H1 (cell line): ENCODE results near the gene PARG. TPM values are rescaled to one million over a fixed set of nuclear protein-coding genes. Genes with fewer than 3 reads are reported as not detected.

ENCODE experiments used
- CTCF ChIA-PET: fragments of 300-600 bp; sonication (Branson Sonifier 250); formaldehyde crosslinking; loops from one replicate; lab custom pipeline; 2021; ENCODE audit not compliant: partially characterized antibody; lab: Charles Lee
- POLR2A ChIA-PET: fragments of 300-600 bp; sonication (Branson Sonifier 250); formaldehyde crosslinking; loops from one replicate; lab custom pipeline; 2021; ENCODE audit warnings: inconsistent platforms; ENCODE audit not compliant: partially characterized antibody; lab: Charles Lee
- DNase-seq, 2 experiments: peaks; one replicate each; pipeline versions ENCODE4 v3.0.0 to v3.0.0-alpha.2; 2010 to 2022; ENCODE audit warnings: low spot score in 2 of 2, low read depth in 1 of 2, mixed read lengths in 1 of 2
- FAIRE-seq: peaks from 2 replicates; lab custom pipeline; 2011; peaks lifted over from hg19 to GRCh38; lab: Jason Lieb, UNC
- H2AFZ ChIP-seq: 2 replicates; pipeline ENCODE4 v1.8.1; 2012; ENCODE audit warnings: low read length, inconsistent platforms
- H2AK5ac ChIP-seq: 2 replicates; pipeline ENCODE4 v1.6.1; 2013; ENCODE audit warnings: low read depth, low read length
- H2BK120ac ChIP-seq: replicated peaks from 2 replicates; pipeline ENCODE3; 2013; ENCODE audit warnings: low read depth, low read length, inconsistent platforms
- H2BK12ac ChIP-seq: 2 replicates; pipeline ENCODE4 v1.6.1; 2013; ENCODE audit warnings: low read depth, low read length
- H2BK15ac ChIP-seq: 2 replicates; pipeline ENCODE4 v1.6.1; 2013; ENCODE audit warnings: low read length
- H2BK20ac ChIP-seq: 2 replicates; pipeline ENCODE4 v1.6.1; 2013; ENCODE audit warnings: low read length
- H2BK5ac ChIP-seq: 2 replicates; pipeline ENCODE4 v1.6.1; 2013; ENCODE audit warnings: low read depth, low read length
- H3K14ac ChIP-seq: 2 replicates; pipeline ENCODE4 v1.6.1; 2013; ENCODE audit warnings: inconsistent platforms; ENCODE audit not compliant: insufficient read length
- H3K18ac ChIP-seq: 2 replicates; pipeline ENCODE4 v1.6.1; 2013; ENCODE audit warnings: low read length; ENCODE audit errors: extremely low read depth
- H3K23ac ChIP-seq: 2 replicates; pipeline ENCODE4 v1.6.1; 2013; ENCODE audit warnings: inconsistent platforms; ENCODE audit not compliant: insufficient read length
- H3K23me2 ChIP-seq: 2 replicates; pipeline ENCODE4 v1.6.1; 2013; ENCODE audit warnings: low read depth, low read length
- H3K27ac ChIP-seq: 2 replicates; pipeline ENCODE4 v1.6.1; 2011; ENCODE audit warnings: low read depth, low read length, inconsistent platforms
- H3K27me3 ChIP-seq, 4 experiments: replicated peaks in 1 of 4; 1 replicate in 1 of 4; 2 replicates in 3 of 4; pipeline versions ENCODE4 v1.6.1 to v1.8.1; 2011 to 2013; ENCODE audit warnings: low read length in 3 of 4, mild to moderate bottlenecking in 3 of 4, inconsistent platforms in 2 of 4, mixed read lengths in 2 of 4, moderate library complexity in 1 of 4; ENCODE audit not compliant: control insufficient read depth in 3 of 4, insufficient read depth in 3 of 4; ENCODE audit errors: extremely low read depth in 1 of 4
- H3K36me3 ChIP-seq, 4 experiments: 2 replicates each; pipeline versions ENCODE4 v1.6.1 to v1.8.1; 2011 to 2013; ENCODE audit warnings: mild to moderate bottlenecking in 4 of 4, low read length in 3 of 4, moderate library complexity in 2 of 4, control low read depth in 1 of 4, inconsistent platforms in 1 of 4; ENCODE audit not compliant: insufficient read depth in 4 of 4, control insufficient read depth in 2 of 4
- H3K4ac ChIP-seq: replicated peaks from 2 replicates; pipeline ENCODE3; 2013; ENCODE audit warnings: low read length, low read depth, mixed read lengths, inconsistent platforms; ENCODE audit not compliant: insufficient read length
- H3K4me1 ChIP-seq, 4 experiments: replicated peaks in 1 of 4; 1 replicate in 1 of 4; 2 replicates in 3 of 4; pipeline versions ENCODE4 v1.6.1 to v1.8.1; 2011 to 2013; ENCODE audit warnings: low read length in 3 of 4, inconsistent platforms in 2 of 4, mixed read lengths in 1 of 4; ENCODE audit not compliant: insufficient read depth in 4 of 4, control insufficient read depth in 3 of 4
- H3K4me2 ChIP-seq, 2 experiments: 2 replicates each; pipeline versions ENCODE4 v1.6.1 to v1.8.1; 2011 to 2013; ENCODE audit warnings: low read depth in 2 of 2, low read length in 2 of 2, control low read depth in 1 of 2, inconsistent platforms in 1 of 2, mild to moderate bottlenecking in 1 of 2; ENCODE audit not compliant: insufficient read depth in 1 of 2
- H3K4me3 ChIP-seq, 4 experiments: fragments of 200-600, 300-600 bp in 1 of 4; sonication (generic), shearing (Covaris generic), sonication (Bioruptor Twin) in 1 of 4; 2 replicates each; pipeline versions ENCODE4 v1.5.1 to v1.8.1; 2011 to 2016; ENCODE audit warnings: low read length in 4 of 4, low read depth in 3 of 4, control low read depth in 2 of 4, inconsistent platforms in 2 of 4, mild to moderate bottlenecking in 2 of 4, mixed read lengths in 1 of 4, moderate library complexity in 1 of 4; ENCODE audit not compliant: insufficient read depth in 2 of 4; ENCODE audit errors: extremely low read depth in 1 of 4
- H3K56ac ChIP-seq: replicated peaks from 2 replicates; pipeline ENCODE3; 2013; ENCODE audit warnings: low read depth, mild to moderate bottlenecking, mixed read lengths, low read length, inconsistent platforms; ENCODE audit not compliant: insufficient read length
- H3K79me1 ChIP-seq: 2 replicates; pipeline ENCODE4 v1.6.1; 2013; ENCODE audit warnings: low read depth, low read length, control low read depth
- H3K79me2 ChIP-seq, 2 experiments: 2 replicates each; pipeline versions ENCODE4 v1.6.1 to v1.8.1; 2012 to 2013; ENCODE audit warnings: low read length in 2 of 2, mild to moderate bottlenecking in 2 of 2, inconsistent platforms in 1 of 2; ENCODE audit not compliant: insufficient read depth in 2 of 2, control insufficient read depth in 1 of 2
- H3K9ac ChIP-seq, 4 experiments: replicated peaks in 1 of 4; 1 replicate in 1 of 4; 2 replicates in 3 of 4; pipeline versions ENCODE4 v1.6.1 to v1.8.1; 2011 to 2013; ENCODE audit warnings: low read depth in 3 of 4, low read length in 3 of 4, control low read depth in 2 of 4, mild to moderate bottlenecking in 2 of 4, moderate library complexity in 2 of 4, inconsistent platforms in 1 of 4; ENCODE audit errors: extremely low read depth in 1 of 4
- H3K9me3 ChIP-seq, 2 experiments: 2 replicates each; pipeline versions ENCODE4 v1.6.1 to v1.8.1; 2012 to 2013; ENCODE audit warnings: mild to moderate bottlenecking in 2 of 2, moderate library complexity in 2 of 2, control low read depth in 1 of 2, inconsistent platforms in 1 of 2, low read depth in 1 of 2, low read length in 1 of 2, mixed read lengths in 1 of 2; ENCODE audit not compliant: insufficient read depth in 2 of 2
- H4K20me1 ChIP-seq, 2 experiments: replicated peaks in 1 of 2; 2 replicates each; pipeline versions ENCODE3 to v1.8.1; 2011 to 2013; ENCODE audit warnings: inconsistent platforms in 2 of 2, low read length in 2 of 2, mild to moderate bottlenecking in 1 of 2; ENCODE audit not compliant: insufficient read depth in 2 of 2, control insufficient read depth in 1 of 2
- H4K5ac ChIP-seq: 2 replicates; pipeline ENCODE4 v1.6.1; 2013; ENCODE audit warnings: low read length, low read depth, mixed read lengths, inconsistent platforms; ENCODE audit not compliant: insufficient read length
- H4K8ac ChIP-seq: 2 replicates; pipeline ENCODE4 v1.8.0; 2013; ENCODE audit warnings: mild to moderate bottlenecking, moderate library complexity, low read length, inconsistent platforms; ENCODE audit not compliant: insufficient read depth; ENCODE audit errors: extremely low read depth
- H4K91ac ChIP-seq: replicated peaks from 2 replicates; pipeline ENCODE3; 2013; ENCODE audit warnings: low read length, mixed read lengths, inconsistent platforms; ENCODE audit not compliant: insufficient read length
- CTCF ChIP-seq, 3 experiments: IDR thresholded peaks; 1 replicate in 2 of 3; 2 replicates in 1 of 3; pipeline versions ENCODE4 v1.5.1 to v1.6.1; 2011; ENCODE audit warnings: low read length in 3 of 3, mild to moderate bottlenecking in 3 of 3, inconsistent platforms in 2 of 3, low read depth in 1 of 3, moderate library complexity in 1 of 3; ENCODE audit not compliant: insufficient read depth in 1 of 3; ENCODE audit errors: control extremely low read depth in 1 of 3
- FOSL1 ChIP-seq: IDR thresholded peaks from 2 replicates; pipeline ENCODE4 v1.6.1; 2011; ENCODE audit warnings: mild to moderate bottlenecking, low read depth, low read length, moderate library complexity; ENCODE audit not compliant: insufficient read depth
- HDAC6 ChIP-seq: IDR thresholded peaks from one replicate; pipeline ENCODE4 v1.7.1; 2012; ENCODE audit warnings: low read depth, mild to moderate bottlenecking, inconsistent platforms, low read length, moderate library complexity
- JUND ChIP-seq: IDR thresholded peaks from 2 replicates; pipeline ENCODE4 v1.6.1; 2011; ENCODE audit warnings: mild to moderate bottlenecking, improper control_type of control experiment, low read length
- KDM5A ChIP-seq: fragments of 200-600 bp; IDR thresholded peaks from 2 replicates; pipeline ENCODE4 v1.7.1; 2012; ENCODE audit warnings: mild to moderate bottlenecking, low read length, inconsistent platforms, mixed read lengths
- MAFK ChIP-seq: IDR thresholded peaks from 2 replicates; pipeline ENCODE4 v1.6.1; 2012; ENCODE audit warnings: low read depth, mild to moderate bottlenecking, improper control_type of control experiment, low read length
- PHF8 ChIP-seq: fragments of 200-600 bp; sonication (generic); conservative IDR thresholded peaks from 2 replicates; pipeline ENCODE4 v1.7.1; 2012; ENCODE audit warnings: low read depth, mild to moderate bottlenecking, inconsistent platforms, low read length, moderate library complexity
- RAD21 ChIP-seq, 2 experiments: IDR thresholded peaks in 1 of 2; conservative IDR thresholded peaks in 1 of 2; 2 replicates each; pipeline ENCODE4 v1.6.1; 2011; ENCODE audit warnings: low read depth in 2 of 2, low read length in 2 of 2, improper control_type of control experiment in 1 of 2, inconsistent platforms in 1 of 2, mild to moderate bottlenecking in 1 of 2, moderate library complexity in 1 of 2
- SP1 ChIP-seq: IDR thresholded peaks from 2 replicates; pipeline ENCODE4 v1.6.1; 2011; ENCODE audit warnings: low read depth, low read length
- TEAD4 ChIP-seq: IDR thresholded peaks from 2 replicates; pipeline ENCODE4 v1.6.1; 2012; ENCODE audit warnings: low read depth, low read length, inconsistent platforms, mixed read lengths
- WGBS, 2 experiments: shearing (Covaris generic) in 1 of 2; methylation state at CpG; one replicate each; pipeline versions ENCODE4 v1.1.6 to v1.1.7; 2013 to 2015; ENCODE audit warnings: low lambda C conversion rate in 2 of 2, mixed read lengths in 2 of 2, inconsistent platforms in 1 of 2, low coverage in 1 of 2, missing lambda C conversion rate in 1 of 2; ENCODE audit not compliant: insufficient replicate concordance in 2 of 2, insufficient coverage in 1 of 2, insufficient read length in 1 of 2; ENCODE audit errors: extremely low coverage in 1 of 2, missing lambda C conversion rate in 1 of 2; 5-methylcytosine and 5-hydroxymethylcytosine counted together
- polyA plus RNA-seq, 7 experiments: library from polyadenylated mRNA; depleted of rRNA in 3 of 7; stranded (reverse) in 5 of 7; unstranded in 2 of 7; fragments of >200 nt in 5 of 7; fragments of 200-250 nt in 2 of 7; gene quantifications; 1 replicate in 5 of 7; 2 replicates in 1 of 7; 4 replicates in 1 of 7; pipeline versions ENCODE4 v1.2.1 to v1.2.3, GENCODE V29; 2011 to 2013; ENCODE audit warnings: missing spikeins in 2 of 7, mixed read lengths in 2 of 7
- total RNA-seq: library from RNA; stranded (reverse); fragmentation: NEBNext Ultra II Directional; extraction: Animal tissue kit (Norgen Biotek cat#: 25700); gene quantifications from 2 replicates; pipeline ENCODE4 v1.2.1, GENCODE V29; 2021

PARG gene
- total and polyA plus RNA-seq, 2 of the 8 experiments (the other 6 are each of a cell fraction or from before 2014, with no cell fraction given) = 13.3 to 56.2 TPM

DNA sequence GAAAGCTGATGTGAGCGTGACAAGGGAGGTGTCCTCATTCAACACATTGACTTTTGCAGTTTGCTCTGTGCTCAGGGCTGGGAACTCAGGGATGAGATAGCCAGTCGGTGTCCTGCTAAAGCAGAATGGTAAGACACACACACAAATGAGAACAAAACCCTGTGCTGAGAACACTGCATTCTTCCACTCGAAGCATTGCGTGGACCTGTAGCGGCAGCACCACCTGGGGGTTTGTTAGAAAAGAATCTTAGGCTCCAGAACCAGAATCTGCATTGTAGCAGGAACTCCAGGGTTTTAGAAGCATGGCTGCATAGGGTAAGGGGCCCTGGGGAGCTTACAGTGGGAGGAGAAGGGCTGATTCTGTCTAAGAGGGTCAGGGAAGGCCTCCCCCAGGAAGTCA lies 158.2 kb downstream of the PARG start:
- Histone ChIP-seq H2AFZ (no peak overlapping the region), H3K79me1 (no peaks in the 10 kb centered on the region), H3K27me3 (no peaks in the 10 kb centered on the region), H3K23ac (no peak overlapping the region), H2BK20ac (no peak overlapping the region), H4K20me1 (no peaks in the 10 kb centered on the region), H2AK5ac (no peak overlapping the region), H3K56ac (no peak overlapping the region), H3K9me3 (no peaks in the 10 kb centered on the region), H2BK120ac (no peak overlapping the region), H2BK5ac (no peak overlapping the region), H3K4me2 (peak overlapping the region in 1 of 2 experiments; percentile 10; a peak in 1 of 4 replicates), H3K4me1 (peaks cover 0 to 4% (median 3%) of the 10 kb centered on the region in 4 experiments; a peak in 2 of 7 replicates), H3K23me2 (no peaks in the 10 kb centered on the region), H3K14ac (no peak overlapping the region), H3K18ac (no peak overlapping the region; the same call in 1 of the 2 replicates), H4K5ac (no peak overlapping the region), H3K79me2 (no peaks in the 10 kb centered on the region), H3K36me3 (no peaks in the 10 kb centered on the region)
- no peak for DNase-seq
- no peak for TF ChIP-seq TEAD4
- no peak for TF ChIP-seq FOSL1
- TF ChIP-seq JUND = no peak
- no peak for TF ChIP-seq SP1
- no peak for TF ChIP-seq MAFK
- peak; percentile 26 to 37; a peak in 2 of 4 replicates for TF ChIP-seq RAD21 (IDR thresholded peaks at IDR 0.05 in 1 of 2, conservative IDR thresholded peaks at IDR 0.05 in 1 of 2; ENCODE audit: low read depth in 2 of 2, low read length in 2 of 2)
- no peak for TF ChIP-seq PHF8
- TF ChIP-seq CTCF (IDR thresholded peaks at IDR 0.05; ENCODE audit: control extremely low read depth in 1 of 3, insufficient read depth in 1 of 3, low read depth in 1 of 3, low read length in 3 of 3) = peak in 1 of 3 experiments; percentile 17; a peak in 1 of 4 replicates
- TF ChIP-seq KDM5A = no peak
- TF ChIP-seq HDAC6 = no peak
- TF ChIP-seq, all 59 proteins: peak for 2
- Histone ChIP-seq H4K8ac (no peak overlapping the region), H4K91ac (no peak overlapping the region), H3K27ac (no peak overlapping the region), H3K4ac (no peak overlapping the region), H3K9ac (no peak overlapping the region), H2BK15ac (no peak overlapping the region), H2BK12ac (no peak overlapping the region), H3K4me3 (peak overlapping the region in 1 of 4 experiments; percentile 4; a peak in 1 of 8 replicates)
- POLR2A ChIA-PET = no interaction called here
- CTCF ChIA-PET = interaction anchor here (1.0 to 1.4 kb wide), 2 partner anchors 12 to 82 kb away, joined by 3 read pairs; no protein-coding TSS in a partner anchor
- FAIRE-seq = peak; percentile 50
- WGBS, 2 experiments = 71% methylated on average over 4 of the region's 5 CpGs; no CpG with 5 or more reads in 1 of the 2 experiments
